K562 (cell line): ENCODE results near the gene ZNHIT3. TPM values are rescaled to one million over a fixed set of nuclear protein-coding genes. Genes with fewer than 3 reads are reported as not detected.

Experiments
- BRD9 ChIP-seq: fragments of 450-650 bp; IDR thresholded peaks from 2 replicates; pipeline ENCODE4 v1.6.1; 2018; ENCODE audit warnings: low read depth; ENCODE audit not compliant: partially characterized antibody
- C11orf30 ChIP-seq: fragments of 450-650 bp; IDR thresholded peaks from 2 replicates; pipeline ENCODE4 v1.6.1; 2016; ENCODE audit warnings: low read depth, mild to moderate bottlenecking
- CBX2 ChIP-seq: fragments of 200-600 bp; sonication (generic); IDR thresholded peaks from one replicate; pipeline ENCODE4 v1.6.1; 2012; ENCODE audit warnings: mild to moderate bottlenecking, low read length, inconsistent platforms; ENCODE audit not compliant: insufficient read depth, poor library complexity, severe bottlenecking
- ESRRA ChIP-seq: fragments of 450-650 bp; IDR thresholded peaks from 2 replicates; pipeline ENCODE4 v1.6.1; 2014; ENCODE audit warnings: low read depth, mild to moderate bottlenecking, moderate library complexity, borderline replicate concordance
- HDAC8 ChIP-seq: fragments of 450-650 bp; IDR thresholded peaks from 2 replicates; pipeline ENCODE4 v1.6.1; 2016; ENCODE audit warnings: mild to moderate bottlenecking, missing genetic modification characterization, moderate library complexity, missing compliant biosample characterization
- KLF1 ChIP-seq: fragments of 450-650 bp; IDR thresholded peaks from 2 replicates; pipeline ENCODE4 v1.6.1; 2016; ENCODE audit warnings: missing genetic modification characterization, missing compliant biosample characterization
- PRMT5 ChIP-seq: sonication (generic); formaldehyde crosslinking; IDR thresholded peaks from 2 replicates; pipeline ENCODE4 v1.5.0; 2020; ENCODE audit warnings: missing genetic modification reagents
- RBBP5 ChIP-seq: fragments of 200-600 bp; sonication (generic); IDR thresholded peaks from 2 replicates; pipeline ENCODE4 v1.6.1; 2012; ENCODE audit warnings: borderline replicate concordance, mild to moderate bottlenecking, low read length, control low read depth, inconsistent platforms; ENCODE audit not compliant: insufficient read depth, poor library complexity, severe bottlenecking
- SMARCA5 ChIP-seq: fragments of 450-650 bp; IDR thresholded peaks from 2 replicates; pipeline ENCODE4 v1.6.1; 2016
- SNIP1 ChIP-seq: fragments of 450-650 bp; IDR thresholded peaks from 2 replicates; pipeline ENCODE4 v1.7.1; 2017; ENCODE audit warnings: low read depth, mild to moderate bottlenecking
- SRSF3 ChIP-seq: fragments of 200-400 bp; formaldehyde crosslinking; IDR thresholded peaks from 2 replicates; pipeline ENCODE4 v1.6.1; 2016; ENCODE audit warnings: mild to moderate bottlenecking, low read length, moderate library complexity; ENCODE audit not compliant: insufficient read depth
- TRIM28 ChIP-seq: fragments of 450-650 bp; IDR thresholded peaks from 2 replicates; pipeline ENCODE4 v1.6.1; 2017
- ZNF277 ChIP-seq: fragments of 250-450 bp; sonication (Bioruptor Pico); IDR thresholded peaks from 2 replicates; pipeline ENCODE4 v1.8.0; 2022; ENCODE audit warnings: inconsistent platforms, mild to moderate bottlenecking, moderate library complexity, borderline replicate concordance
- ZNF609 ChIP-seq: sonication (generic); formaldehyde crosslinking; IDR thresholded peaks from 2 replicates; pipeline ENCODE4 v1.8.1; 2023; ENCODE audit warnings: missing genetic modification reagents, mild to moderate bottlenecking, borderline replicate concordance
- ZNF77 ChIP-seq: fragments of 250-450 bp; sonication (Bioruptor Pico); IDR thresholded peaks from 2 replicates; pipeline ENCODE4 v1.5.0; 2020
- polyA plus RNA-seq, 8 experiments: library from polyadenylated mRNA; depleted of rRNA in 4 of 8; stranded (reverse) in 5 of 8; unstranded in 3 of 8; fragments of >200 nt; fragmentation: Nextera tagmentation in 2 of 8; fragmentation: Illumina TruSeq in 1 of 8; extraction: Ambion mirVana in 2 of 8; extraction: Trizol in 1 of 8; gene quantifications; 2 replicates each; pipeline versions ENCODE4 v1.2.1 to v1.2.3, GENCODE V29; 2011 to 2014; ENCODE audit warnings: inconsistent platforms in 1 of 8, missing spikeins in 1 of 8
- total RNA-seq, 7 experiments: library from RNA; depleted of rRNA in 6 of 7; stranded (reverse); fragments of >200 nt in 6 of 7; fragmentation: Illumina TruSeq in 2 of 7; extraction: Trizol in 2 of 7; gene quantifications; 2 replicates each; pipeline versions ENCODE4 v1.2.1 to v1.2.3, GENCODE V29; 2011 to 2021; ENCODE audit warnings: low replicate concordance in 1 of 7
- TF ChIP-seq, protein P1 (sequence below): sonication (generic); formaldehyde crosslinking; IDR thresholded peaks from 2 replicates; pipeline ENCODE4 v1.9.0; 2022; ENCODE audit warnings: mild to moderate bottlenecking, missing genetic modification reagents

Gene ZNHIT3
- total and polyA plus RNA-seq, 9 of the 15 experiments (the other 6 are each of a cell fraction or from before 2014, with no cell fraction given) = 45.0 to 300 (median 88.4) TPM

GRCh38 chr17:36482611-36483504, 3.6 kb upstream of the ZNHIT3 start (continued):
- TF ChIP-seq BRD9 (no peak), ESRRA (no peak; the same call in 1 of the 2 replicates), TRIM28 (no peak), KLF1 (tag) (peak; percentile 56; the same call in 1 of the 2 replicates), SNIP1 (no peak), SMARCA5 (no peak), ZNF77 (no peak), PRMT5 (CRISPR knock-in tag) (no peak), C11orf30 (no peak), ZNF277 (CRISPR knock-in tag) (no peak), SRSF3 (no peak), CBX2 (no peak), RBBP5 (no peak), HDAC8 (tag) (peak; percentile 56; the same call in 1 of the 2 replicates), ZNF609 (CRISPR knock-in tag) (peak; percentile 95)
- TF ChIP-seq, protein P1, sequence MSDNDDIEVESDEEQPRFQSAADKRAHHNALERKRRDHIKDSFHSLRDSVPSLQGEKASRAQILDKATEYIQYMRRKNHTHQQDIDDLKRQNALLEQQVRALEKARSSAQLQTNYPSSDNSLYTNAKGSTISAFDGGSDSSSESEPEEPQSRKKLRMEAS (CRISPR knock-in tag) = peak; percentile 100
